H1 (cell line): Measurements from ENCODE around the gene DNAJC24. TPM values are rescaled to one million over a fixed set of nuclear protein-coding genes. Genes with fewer than 3 reads are reported as not detected.
"Not testable (repeated sequence)": the region's sequence is repeated elsewhere in the genome, so short reads cannot be mapped to it uniquely, and the experiment has no call there.

Source experiments
- CTCF ChIA-PET: fragments of 300-600 bp; sonication (Branson Sonifier 250); formaldehyde crosslinking; loops from one replicate; lab custom pipeline; 2021; ENCODE audit not compliant: partially characterized antibody; lab: Charles Lee
- POLR2A ChIA-PET: fragments of 300-600 bp; sonication (Branson Sonifier 250); formaldehyde crosslinking; loops from one replicate; lab custom pipeline; 2021; ENCODE audit warnings: inconsistent platforms; ENCODE audit not compliant: partially characterized antibody; lab: Charles Lee
- DNase-seq, 2 experiments: peaks; one replicate each; pipeline versions ENCODE4 v3.0.0 to v3.0.0-alpha.2; 2010 to 2022; ENCODE audit warnings: low spot score in 2 of 2, low read depth in 1 of 2, mixed read lengths in 1 of 2
- FAIRE-seq: peaks from 2 replicates; lab custom pipeline; 2011; peaks lifted over from hg19 to GRCh38; lab: Jason Lieb, UNC
- H2AFZ ChIP-seq: 2 replicates; pipeline ENCODE4 v1.8.1; 2012; ENCODE audit warnings: low read length, inconsistent platforms
- H2AK5ac ChIP-seq: 2 replicates; pipeline ENCODE4 v1.6.1; 2013; ENCODE audit warnings: low read depth, low read length
- H2BK120ac ChIP-seq: replicated peaks from 2 replicates; pipeline ENCODE3; 2013; ENCODE audit warnings: low read depth, low read length, inconsistent platforms
- H2BK12ac ChIP-seq: 2 replicates; pipeline ENCODE4 v1.6.1; 2013; ENCODE audit warnings: low read depth, low read length
- H2BK15ac ChIP-seq: 2 replicates; pipeline ENCODE4 v1.6.1; 2013; ENCODE audit warnings: low read length
- H2BK20ac ChIP-seq: 2 replicates; pipeline ENCODE4 v1.6.1; 2013; ENCODE audit warnings: low read length
- H2BK5ac ChIP-seq: 2 replicates; pipeline ENCODE4 v1.6.1; 2013; ENCODE audit warnings: low read depth, low read length
- H3K14ac ChIP-seq: 2 replicates; pipeline ENCODE4 v1.6.1; 2013; ENCODE audit warnings: inconsistent platforms; ENCODE audit not compliant: insufficient read length
- H3K18ac ChIP-seq: 2 replicates; pipeline ENCODE4 v1.6.1; 2013; ENCODE audit warnings: low read length; ENCODE audit errors: extremely low read depth
- H3K23ac ChIP-seq: 2 replicates; pipeline ENCODE4 v1.6.1; 2013; ENCODE audit warnings: inconsistent platforms; ENCODE audit not compliant: insufficient read length
- H3K23me2 ChIP-seq: 2 replicates; pipeline ENCODE4 v1.6.1; 2013; ENCODE audit warnings: low read depth, low read length
- H3K27ac ChIP-seq: 2 replicates; pipeline ENCODE4 v1.6.1; 2011; ENCODE audit warnings: low read depth, low read length, inconsistent platforms
- H3K27me3 ChIP-seq, 4 experiments: replicated peaks in 1 of 4; 1 replicate in 1 of 4; 2 replicates in 3 of 4; pipeline versions ENCODE4 v1.6.1 to v1.8.1; 2011 to 2013; ENCODE audit warnings: low read length in 3 of 4, mild to moderate bottlenecking in 3 of 4, inconsistent platforms in 2 of 4, mixed read lengths in 2 of 4, moderate library complexity in 1 of 4; ENCODE audit not compliant: control insufficient read depth in 3 of 4, insufficient read depth in 3 of 4; ENCODE audit errors: extremely low read depth in 1 of 4
- H3K36me3 ChIP-seq, 4 experiments: 2 replicates each; pipeline versions ENCODE4 v1.6.1 to v1.8.1; 2011 to 2013; ENCODE audit warnings: mild to moderate bottlenecking in 4 of 4, low read length in 3 of 4, moderate library complexity in 2 of 4, control low read depth in 1 of 4, inconsistent platforms in 1 of 4; ENCODE audit not compliant: insufficient read depth in 4 of 4, control insufficient read depth in 2 of 4
- H3K4ac ChIP-seq: replicated peaks from 2 replicates; pipeline ENCODE3; 2013; ENCODE audit warnings: low read length, low read depth, mixed read lengths, inconsistent platforms; ENCODE audit not compliant: insufficient read length
- H3K4me1 ChIP-seq, 4 experiments: replicated peaks in 1 of 4; 1 replicate in 1 of 4; 2 replicates in 3 of 4; pipeline versions ENCODE4 v1.6.1 to v1.8.1; 2011 to 2013; ENCODE audit warnings: low read length in 3 of 4, inconsistent platforms in 2 of 4, mixed read lengths in 1 of 4; ENCODE audit not compliant: insufficient read depth in 4 of 4, control insufficient read depth in 3 of 4
- H3K4me2 ChIP-seq, 2 experiments: 2 replicates each; pipeline versions ENCODE4 v1.6.1 to v1.8.1; 2011 to 2013; ENCODE audit warnings: low read depth in 2 of 2, low read length in 2 of 2, control low read depth in 1 of 2, inconsistent platforms in 1 of 2, mild to moderate bottlenecking in 1 of 2; ENCODE audit not compliant: insufficient read depth in 1 of 2
- H3K4me3 ChIP-seq, 4 experiments: fragments of 200-600, 300-600 bp in 1 of 4; sonication (generic), shearing (Covaris generic), sonication (Bioruptor Twin) in 1 of 4; 2 replicates each; pipeline versions ENCODE4 v1.5.1 to v1.8.1; 2011 to 2016; ENCODE audit warnings: low read length in 4 of 4, low read depth in 3 of 4, control low read depth in 2 of 4, inconsistent platforms in 2 of 4, mild to moderate bottlenecking in 2 of 4, mixed read lengths in 1 of 4, moderate library complexity in 1 of 4; ENCODE audit not compliant: insufficient read depth in 2 of 4; ENCODE audit errors: extremely low read depth in 1 of 4
- H3K56ac ChIP-seq: replicated peaks from 2 replicates; pipeline ENCODE3; 2013; ENCODE audit warnings: low read depth, mild to moderate bottlenecking, mixed read lengths, low read length, inconsistent platforms; ENCODE audit not compliant: insufficient read length
- H3K79me1 ChIP-seq: 2 replicates; pipeline ENCODE4 v1.6.1; 2013; ENCODE audit warnings: low read depth, low read length, control low read depth
- H3K79me2 ChIP-seq, 2 experiments: 2 replicates each; pipeline versions ENCODE4 v1.6.1 to v1.8.1; 2012 to 2013; ENCODE audit warnings: low read length in 2 of 2, mild to moderate bottlenecking in 2 of 2, inconsistent platforms in 1 of 2; ENCODE audit not compliant: insufficient read depth in 2 of 2, control insufficient read depth in 1 of 2
- H3K9ac ChIP-seq, 4 experiments: replicated peaks in 1 of 4; 1 replicate in 1 of 4; 2 replicates in 3 of 4; pipeline versions ENCODE4 v1.6.1 to v1.8.1; 2011 to 2013; ENCODE audit warnings: low read depth in 3 of 4, low read length in 3 of 4, control low read depth in 2 of 4, mild to moderate bottlenecking in 2 of 4, moderate library complexity in 2 of 4, inconsistent platforms in 1 of 4; ENCODE audit errors: extremely low read depth in 1 of 4
- H3K9me3 ChIP-seq, 2 experiments: 2 replicates each; pipeline versions ENCODE4 v1.6.1 to v1.8.1; 2012 to 2013; ENCODE audit warnings: mild to moderate bottlenecking in 2 of 2, moderate library complexity in 2 of 2, control low read depth in 1 of 2, inconsistent platforms in 1 of 2, low read depth in 1 of 2, low read length in 1 of 2, mixed read lengths in 1 of 2; ENCODE audit not compliant: insufficient read depth in 2 of 2
- H4K20me1 ChIP-seq, 2 experiments: replicated peaks in 1 of 2; 2 replicates each; pipeline versions ENCODE3 to v1.8.1; 2011 to 2013; ENCODE audit warnings: inconsistent platforms in 2 of 2, low read length in 2 of 2, mild to moderate bottlenecking in 1 of 2; ENCODE audit not compliant: insufficient read depth in 2 of 2, control insufficient read depth in 1 of 2
- H4K5ac ChIP-seq: 2 replicates; pipeline ENCODE4 v1.6.1; 2013; ENCODE audit warnings: low read length, low read depth, mixed read lengths, inconsistent platforms; ENCODE audit not compliant: insufficient read length
- H4K8ac ChIP-seq: 2 replicates; pipeline ENCODE4 v1.8.0; 2013; ENCODE audit warnings: mild to moderate bottlenecking, moderate library complexity, low read length, inconsistent platforms; ENCODE audit not compliant: insufficient read depth; ENCODE audit errors: extremely low read depth
- H4K91ac ChIP-seq: replicated peaks from 2 replicates; pipeline ENCODE3; 2013; ENCODE audit warnings: low read length, mixed read lengths, inconsistent platforms; ENCODE audit not compliant: insufficient read length
- YY1 ChIP-seq: IDR thresholded peaks from 2 replicates; pipeline ENCODE4 v1.6.1; 2011; ENCODE audit warnings: low read depth, mild to moderate bottlenecking, low read length
- WGBS, 2 experiments: shearing (Covaris generic) in 1 of 2; methylation state at CpG; one replicate each; pipeline versions ENCODE4 v1.1.6 to v1.1.7; 2013 to 2015; ENCODE audit warnings: low lambda C conversion rate in 2 of 2, mixed read lengths in 2 of 2, inconsistent platforms in 1 of 2, low coverage in 1 of 2, missing lambda C conversion rate in 1 of 2; ENCODE audit not compliant: insufficient replicate concordance in 2 of 2, insufficient coverage in 1 of 2, insufficient read length in 1 of 2; ENCODE audit errors: extremely low coverage in 1 of 2, missing lambda C conversion rate in 1 of 2; 5-methylcytosine and 5-hydroxymethylcytosine counted together
- polyA plus RNA-seq, 7 experiments: library from polyadenylated mRNA; depleted of rRNA in 3 of 7; stranded (reverse) in 5 of 7; unstranded in 2 of 7; fragments of >200 nt in 5 of 7; fragments of 200-250 nt in 2 of 7; gene quantifications; 1 replicate in 5 of 7; 2 replicates in 1 of 7; 4 replicates in 1 of 7; pipeline versions ENCODE4 v1.2.1 to v1.2.3, GENCODE V29; 2011 to 2013; ENCODE audit warnings: missing spikeins in 2 of 7, mixed read lengths in 2 of 7
- total RNA-seq: library from RNA; stranded (reverse); fragmentation: NEBNext Ultra II Directional; extraction: Animal tissue kit (Norgen Biotek cat#: 25700); gene quantifications from 2 replicates; pipeline ENCODE4 v1.2.1, GENCODE V29; 2021

The DNAJC24 gene
- total and polyA plus RNA-seq, 2 of the 8 experiments (the other 6 are each of a cell fraction or from before 2014, with no cell fraction given), result 7.2 to 21.1 TPM

GRCh38 chr11:31321494-31321893 is 48.2 kb upstream of the DNAJC24 start:
- H2BK120ac ChIP-seq, H4K5ac ChIP-seq, H3K79me2 ChIP-seq, H3K27me3 ChIP-seq, FAIRE-seq, H3K4me2 ChIP-seq, H3K23me2 ChIP-seq, H2BK20ac ChIP-seq, H4K91ac ChIP-seq, H3K27ac ChIP-seq, H3K9me3 ChIP-seq, H2BK15ac ChIP-seq, H3K18ac ChIP-seq, H4K20me1 ChIP-seq, H2AFZ ChIP-seq, H3K56ac ChIP-seq, H3K79me1 ChIP-seq, POLR2A ChIA-PET, H3K9ac ChIP-seq, H3K14ac ChIP-seq, H3K23ac ChIP-seq, H3K4me3 ChIP-seq, H2BK12ac ChIP-seq, DNase-seq, H2BK5ac ChIP-seq, H2AK5ac ChIP-seq, H3K4me1 ChIP-seq, H3K4ac ChIP-seq, H3K36me3 ChIP-seq: not testable (repeated sequence)
- CTCF ChIA-PET, result interaction anchor here (0.6 kb wide), 1 partner anchor 16 kb away, joined by 3 read pairs; no protein-coding TSS in a partner anchor
- 0 out of 2 replicates have a peak overlapping the region, but pooled peaks have one; percentile 3 for H4K8ac ChIP-seq
- WGBS, 2 experiments, result 95% methylated on average over 5 of the region's 15 CpGs; no CpG with 5 or more reads in 1 of the 2 experiments
- 0 out of 2 replicates have a peak, but pooled peaks have one; percentile 21 for TF ChIP-seq YY1
